ENCODE data around the gene ZFYVE27.
A peak's percentile ranks its signal among the peaks of the same experiment; 100 is the strongest.
"Not testable (repeated sequence)": the region's sequence is repeated elsewhere in the genome, so short reads cannot be mapped to it uniquely, and the experiment has no call there.

ZFYVE27 gene, protein sequence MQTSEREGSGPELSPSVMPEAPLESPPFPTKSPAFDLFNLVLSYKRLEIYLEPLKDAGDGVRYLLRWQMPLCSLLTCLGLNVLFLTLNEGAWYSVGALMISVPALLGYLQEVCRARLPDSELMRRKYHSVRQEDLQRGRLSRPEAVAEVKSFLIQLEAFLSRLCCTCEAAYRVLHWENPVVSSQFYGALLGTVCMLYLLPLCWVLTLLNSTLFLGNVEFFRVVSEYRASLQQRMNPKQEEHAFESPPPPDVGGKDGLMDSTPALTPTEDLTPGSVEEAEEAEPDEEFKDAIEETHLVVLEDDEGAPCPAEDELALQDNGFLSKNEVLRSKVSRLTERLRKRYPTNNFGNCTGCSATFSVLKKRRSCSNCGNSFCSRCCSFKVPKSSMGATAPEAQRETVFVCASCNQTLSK

DNA sequence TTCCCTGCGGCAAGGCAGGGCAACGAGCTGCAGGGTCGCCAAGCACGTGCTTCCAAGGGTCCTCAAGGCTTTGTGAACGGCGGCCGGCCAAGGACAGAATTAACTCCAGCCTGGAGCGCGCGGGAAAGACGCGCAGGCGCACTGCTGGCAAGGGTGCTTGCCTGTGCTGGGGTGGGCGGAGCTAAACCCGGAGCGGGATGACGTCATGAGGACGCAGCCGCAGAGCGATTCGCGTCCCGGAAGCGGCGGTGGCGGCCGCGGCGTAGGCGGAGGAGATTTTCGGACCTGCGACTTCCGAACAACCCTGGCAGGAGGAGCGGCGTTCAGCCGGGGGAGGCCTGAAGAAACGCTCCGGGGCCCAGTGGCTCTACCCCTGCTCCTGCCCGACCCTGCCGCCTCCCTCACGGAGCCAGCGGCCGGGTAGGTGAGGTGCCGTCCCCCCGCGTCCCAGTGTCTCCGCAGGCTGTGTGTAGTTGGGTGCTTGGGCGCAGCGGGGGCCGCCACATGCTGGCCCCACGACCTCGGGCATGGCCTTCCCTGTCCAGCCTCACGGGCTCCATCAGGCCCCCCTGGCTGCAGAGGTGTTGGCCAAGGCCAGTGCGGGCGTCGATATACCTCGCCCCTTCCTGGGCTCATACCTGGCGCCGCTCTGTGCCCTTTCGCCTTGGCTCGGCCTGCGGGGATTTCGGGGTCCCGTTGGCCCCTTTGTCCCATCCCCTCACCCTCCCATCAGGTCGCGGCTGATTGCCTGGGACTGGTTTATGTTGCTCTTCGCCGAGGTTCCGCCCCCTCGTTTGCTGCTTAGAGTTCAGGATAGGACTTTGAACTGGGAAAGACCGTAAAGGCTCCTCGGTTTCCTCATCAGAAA is at the start of gene ZFYVE27:
Gene ZFYVE27 (plus strand): TSS at position 227 of the 868 bp plus-strand sequence. CDS start 1,350 bp downstream, outside the sequence.
- peak; percentile 96 for DNase-seq (ENCODE audit: low spot score)

DNA sequence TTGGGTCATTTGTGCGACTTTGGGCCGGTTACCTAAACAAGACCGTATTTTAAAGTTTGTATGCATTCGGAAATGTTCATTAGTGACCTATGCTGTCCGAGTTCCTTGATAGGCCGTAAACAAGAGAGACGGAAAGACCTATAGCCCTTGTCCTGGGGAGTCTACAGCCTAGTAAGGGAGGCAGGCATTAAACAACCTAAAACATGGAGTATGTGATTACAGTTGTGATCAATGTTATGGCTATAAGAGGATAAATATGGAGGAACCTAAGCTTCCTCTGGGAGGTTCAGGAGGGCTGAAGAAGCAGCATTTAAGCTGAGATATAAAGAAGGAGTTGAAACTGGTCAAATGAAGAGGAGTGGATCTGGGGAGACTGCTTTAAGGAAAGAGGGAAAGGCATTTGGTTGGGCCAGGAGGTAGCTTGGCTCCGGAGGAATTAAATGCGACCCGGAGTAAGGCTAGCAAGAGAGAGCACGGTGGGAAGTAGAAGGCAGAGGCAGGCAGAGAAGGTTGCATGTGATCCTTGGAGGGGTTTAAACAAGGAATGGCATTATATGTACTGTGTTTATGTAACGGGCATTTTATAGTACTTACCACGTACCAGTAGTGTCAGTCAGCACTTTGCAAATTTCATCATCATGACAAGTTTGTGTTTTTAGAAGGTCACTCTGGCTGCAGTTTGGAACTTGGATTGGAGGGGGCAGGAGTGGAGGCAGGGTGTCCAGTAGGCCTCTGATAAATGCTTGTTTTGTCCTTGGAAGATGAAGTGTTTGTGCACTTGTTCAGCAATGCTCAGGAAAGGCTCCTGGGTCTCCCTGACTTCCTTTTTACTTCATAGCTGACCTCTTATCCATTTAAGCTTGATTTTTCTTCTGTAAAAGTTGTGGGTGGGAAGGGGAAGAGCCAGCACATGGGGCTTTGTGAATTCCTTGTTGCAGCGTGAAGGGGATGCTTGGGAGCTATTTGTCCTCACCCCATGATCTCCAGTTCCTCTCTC is 48.8 kb upstream of the ZFYVE27 start:
- no peak for DNase-seq (ENCODE audit: low spot score)

DNA sequence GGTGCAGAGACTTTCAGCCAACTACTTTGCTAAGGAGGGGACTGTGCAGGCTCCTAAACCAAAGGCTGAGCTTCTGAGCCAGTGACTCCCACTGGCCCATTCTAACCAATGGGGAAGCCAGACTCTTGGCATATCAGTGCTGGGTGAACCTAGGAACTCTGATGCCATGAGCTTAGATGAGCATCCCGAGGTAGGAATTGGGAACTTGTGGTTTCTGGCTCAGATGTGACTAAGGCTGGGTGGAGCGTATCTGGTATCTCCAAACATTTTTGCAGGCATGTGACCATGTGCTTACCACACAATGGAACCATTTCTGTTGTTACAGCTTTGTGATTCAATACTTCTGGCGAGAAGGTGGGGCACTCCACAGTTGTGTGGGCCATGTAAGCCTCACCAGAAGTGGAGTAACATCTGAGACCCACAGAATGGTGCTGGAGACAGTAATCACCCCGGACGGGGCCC is 47.3 kb upstream of the ZFYVE27 start:
- DNase-seq (ENCODE audit: low spot score) = no peak

DNA sequence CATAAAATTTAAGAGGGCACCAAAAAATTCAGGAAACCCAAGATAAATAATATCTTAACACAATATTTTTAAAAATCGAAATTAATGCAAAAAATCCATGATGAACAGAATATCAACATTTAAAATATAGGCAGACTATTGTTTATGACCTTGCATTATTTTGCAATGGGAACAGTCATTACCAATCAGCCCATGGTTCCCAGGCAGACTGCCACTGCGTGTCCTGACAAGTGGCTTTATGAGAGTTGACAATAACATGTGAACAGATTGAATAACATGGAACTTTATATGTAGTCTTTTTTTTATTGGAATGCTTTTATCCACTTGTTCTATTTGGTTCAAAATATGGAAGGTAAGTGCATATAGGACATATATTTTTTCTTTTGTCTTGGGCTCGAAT is 46.8 kb upstream of the ZFYVE27 start:
- DNase-seq (ENCODE audit: low spot score) = no peak

DNA sequence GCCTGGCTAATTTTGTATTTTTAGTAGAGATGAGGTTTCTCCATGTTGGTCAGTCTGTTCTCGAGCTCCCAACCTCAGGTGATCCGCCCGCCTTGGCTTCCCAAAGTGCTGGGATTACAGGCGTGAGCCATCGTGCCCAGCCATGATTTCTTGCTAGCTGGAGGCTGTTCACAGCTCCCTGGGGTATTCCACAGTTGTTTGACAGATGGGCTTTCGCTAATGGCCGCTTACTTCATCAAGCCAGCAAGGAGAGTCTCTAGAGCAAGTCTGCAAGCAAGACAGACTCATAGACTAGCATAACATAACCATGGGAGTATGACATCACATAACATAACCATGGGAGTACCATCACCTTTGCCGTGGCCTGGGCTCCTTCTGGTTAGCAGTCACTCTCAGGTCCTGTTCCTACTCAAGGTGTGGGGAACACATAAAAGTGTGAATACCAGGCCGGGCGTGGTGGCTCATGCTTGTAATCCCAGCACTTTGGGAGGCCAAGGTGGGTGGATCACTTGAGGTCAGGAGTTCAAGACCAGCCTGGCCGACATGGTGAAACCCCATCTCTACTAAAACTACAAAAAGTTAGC is 38.8 kb upstream of the ZFYVE27 start:
- not testable (repeated sequence) for DNase-seq (ENCODE audit: low spot score)

DNA sequence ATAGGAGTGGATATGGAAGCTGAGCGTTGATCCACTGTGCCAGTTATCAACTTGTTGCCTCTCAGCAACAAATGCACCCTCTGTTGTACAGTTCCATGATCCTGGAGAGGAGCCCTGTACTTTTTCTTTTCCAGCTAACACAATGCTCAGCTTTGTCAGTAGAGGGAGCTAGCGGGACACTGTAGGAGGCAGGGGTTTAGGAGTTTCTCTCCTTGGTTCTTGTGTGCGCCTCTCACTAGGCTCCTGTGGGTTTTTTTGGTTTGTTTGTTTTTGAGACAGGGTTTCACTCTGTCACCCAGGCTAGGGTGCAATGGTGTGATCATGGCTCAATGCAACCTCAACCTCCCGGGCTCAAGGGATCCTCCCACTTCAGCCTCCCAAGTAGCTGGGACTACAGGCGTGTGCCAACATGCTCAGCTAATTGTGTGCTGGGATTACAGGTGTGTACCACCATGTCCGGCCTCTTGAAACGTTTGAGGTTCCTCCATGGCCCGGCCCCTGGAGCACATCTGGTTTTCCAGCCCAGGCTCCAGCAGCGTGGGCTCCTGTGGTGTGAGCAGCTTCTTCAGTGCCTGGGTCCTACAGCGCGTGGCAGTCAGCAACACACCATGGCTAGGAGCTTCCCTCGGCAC is 35.4 kb upstream of the ZFYVE27 start:
- DNase-seq (ENCODE audit: low spot score) = peak; percentile 77

DNA sequence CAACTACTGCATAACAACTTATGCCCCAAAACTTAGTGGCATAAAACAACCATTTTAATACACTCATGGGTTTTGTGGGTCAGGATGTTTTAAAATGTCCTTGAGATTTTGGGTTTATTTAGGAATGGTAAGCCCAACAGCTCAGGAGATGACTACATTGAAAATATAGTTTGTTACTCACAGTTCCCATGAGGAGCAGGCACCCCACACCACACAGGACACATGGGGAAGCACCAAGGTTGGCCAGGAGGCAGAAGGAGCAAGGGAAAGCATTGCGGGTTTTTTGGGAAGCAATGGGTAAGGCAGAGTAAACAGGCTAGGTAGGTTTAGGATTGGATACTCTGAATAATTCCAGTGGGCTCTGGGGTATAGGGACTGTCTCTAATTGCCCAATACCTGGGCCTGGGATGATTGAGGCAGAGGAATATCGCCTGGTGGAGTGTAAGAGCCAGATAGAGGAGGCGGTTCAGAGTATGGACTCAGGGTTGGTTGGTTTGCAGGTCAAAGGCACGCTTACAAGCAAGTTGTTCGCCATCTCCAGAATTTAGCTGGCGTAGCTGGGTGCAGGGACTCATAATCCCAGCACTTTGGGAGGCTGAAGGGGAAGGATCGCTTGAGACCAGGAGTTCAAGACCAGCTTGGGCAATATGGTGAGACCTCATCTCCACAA is 33.4 kb upstream of the ZFYVE27 start:
- DNase-seq (ENCODE audit: low spot score) = no peak

DNA sequence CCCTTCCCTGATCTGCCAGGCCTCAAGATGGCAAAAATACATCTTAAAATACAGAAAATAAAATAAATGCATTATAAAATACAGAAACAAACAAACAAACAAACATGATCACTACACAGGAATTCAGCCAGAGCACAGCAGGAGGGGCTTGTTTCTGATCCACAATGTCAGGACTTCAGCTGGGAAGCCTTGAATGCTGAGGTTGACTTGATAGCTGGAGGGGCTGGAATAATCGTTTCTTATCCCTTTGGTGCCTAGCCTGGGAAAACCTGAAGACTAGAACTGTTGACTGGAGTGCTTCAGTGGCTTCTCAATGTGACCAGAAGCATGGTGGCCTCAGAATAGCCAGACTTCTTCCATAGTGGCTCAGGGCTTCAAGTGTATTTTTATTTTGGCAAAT is 32.6 kb upstream of the ZFYVE27 start:
- no peak for DNase-seq (ENCODE audit: low spot score)

DNA sequence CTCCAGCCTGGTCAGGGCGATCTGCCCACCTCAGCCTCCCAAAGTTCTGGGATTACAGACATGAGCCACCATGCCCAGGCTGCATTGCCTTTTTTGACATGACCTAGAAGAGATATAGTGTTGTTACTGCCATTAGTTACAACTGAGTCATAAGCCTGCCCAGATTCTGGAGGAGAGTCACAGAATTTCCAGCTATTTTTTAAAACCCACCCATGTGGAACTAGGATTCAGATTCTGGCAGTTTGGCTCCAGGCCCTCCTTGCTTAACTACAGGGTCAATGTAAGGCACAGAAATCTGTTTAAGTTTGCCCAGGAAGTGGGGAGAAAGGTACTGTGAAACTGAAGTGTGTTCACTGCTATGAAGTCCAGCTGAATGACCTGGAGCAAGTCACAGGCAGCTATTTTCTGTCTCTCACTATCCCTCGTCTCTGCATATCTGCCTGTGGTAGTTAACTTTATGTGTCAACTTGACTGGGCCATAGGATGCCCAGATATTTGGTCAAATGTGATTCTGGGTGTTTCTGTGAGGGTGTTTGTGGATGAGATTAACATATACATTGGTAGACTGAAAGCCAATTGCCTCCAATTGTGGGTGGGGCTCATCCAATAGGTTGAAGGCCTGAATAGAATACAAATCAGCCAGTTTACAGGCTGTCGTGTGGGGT is 31.8 kb upstream of the ZFYVE27 start:
- no peak for DNase-seq (ENCODE audit: low spot score)

DNA sequence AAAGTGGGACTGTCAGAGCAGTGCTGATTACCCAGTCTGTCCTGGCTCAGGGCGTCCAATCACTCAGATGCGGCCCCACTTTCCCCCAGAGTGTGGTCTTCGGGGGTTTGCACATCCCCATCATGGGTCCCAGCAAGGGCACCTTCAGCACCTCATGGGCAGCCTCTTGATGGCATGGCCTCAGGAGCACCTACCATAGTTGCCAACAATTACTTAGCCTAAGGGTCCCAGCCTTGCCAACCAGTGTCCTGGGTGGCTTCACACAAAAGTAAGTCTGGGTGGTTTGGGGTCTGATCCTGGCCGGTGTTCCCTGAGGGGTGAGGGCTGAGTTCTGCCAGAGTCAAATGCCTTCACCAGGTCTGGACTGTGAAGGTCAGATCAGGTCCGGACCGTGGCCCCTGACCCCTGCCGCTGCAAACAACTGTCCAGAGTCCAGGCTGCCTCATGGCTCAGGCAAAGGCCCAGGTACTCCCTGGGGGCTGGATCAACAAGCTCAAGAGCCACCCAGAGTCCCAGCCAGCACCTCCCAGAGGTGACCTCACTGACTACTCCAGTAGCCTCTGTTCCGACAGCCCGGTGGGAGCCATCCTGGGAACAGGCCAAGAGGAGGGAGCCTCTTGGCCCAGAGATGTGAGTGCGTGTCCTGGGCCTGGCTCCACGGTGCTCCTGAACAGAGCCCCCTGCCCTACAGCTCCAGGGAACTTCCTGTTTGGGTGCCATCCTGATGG is 29.6 kb upstream of the ZFYVE27 start:
- no peak for DNase-seq (ENCODE audit: low spot score)

DNA sequence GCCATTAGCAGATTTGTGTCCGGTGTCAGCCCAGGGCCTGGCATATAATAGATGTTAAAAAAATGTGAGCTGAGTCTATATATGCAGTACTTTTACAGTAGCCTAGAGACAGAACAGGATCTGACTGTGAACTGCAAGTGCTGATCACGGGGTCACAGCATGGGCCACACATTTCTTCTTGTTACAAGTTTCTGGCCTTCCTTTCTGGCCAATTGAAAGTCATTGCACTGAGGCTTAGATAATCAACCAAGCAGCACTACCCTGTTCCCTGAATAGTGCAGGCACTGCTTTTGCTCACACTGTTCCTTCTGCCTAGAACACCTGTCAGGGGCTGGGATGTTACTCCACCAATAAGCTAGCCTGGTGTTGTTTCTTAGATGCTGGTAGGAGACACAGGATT is 28.8 kb upstream of the ZFYVE27 start:
- DNase-seq (ENCODE audit: low spot score) = no peak

DNA sequence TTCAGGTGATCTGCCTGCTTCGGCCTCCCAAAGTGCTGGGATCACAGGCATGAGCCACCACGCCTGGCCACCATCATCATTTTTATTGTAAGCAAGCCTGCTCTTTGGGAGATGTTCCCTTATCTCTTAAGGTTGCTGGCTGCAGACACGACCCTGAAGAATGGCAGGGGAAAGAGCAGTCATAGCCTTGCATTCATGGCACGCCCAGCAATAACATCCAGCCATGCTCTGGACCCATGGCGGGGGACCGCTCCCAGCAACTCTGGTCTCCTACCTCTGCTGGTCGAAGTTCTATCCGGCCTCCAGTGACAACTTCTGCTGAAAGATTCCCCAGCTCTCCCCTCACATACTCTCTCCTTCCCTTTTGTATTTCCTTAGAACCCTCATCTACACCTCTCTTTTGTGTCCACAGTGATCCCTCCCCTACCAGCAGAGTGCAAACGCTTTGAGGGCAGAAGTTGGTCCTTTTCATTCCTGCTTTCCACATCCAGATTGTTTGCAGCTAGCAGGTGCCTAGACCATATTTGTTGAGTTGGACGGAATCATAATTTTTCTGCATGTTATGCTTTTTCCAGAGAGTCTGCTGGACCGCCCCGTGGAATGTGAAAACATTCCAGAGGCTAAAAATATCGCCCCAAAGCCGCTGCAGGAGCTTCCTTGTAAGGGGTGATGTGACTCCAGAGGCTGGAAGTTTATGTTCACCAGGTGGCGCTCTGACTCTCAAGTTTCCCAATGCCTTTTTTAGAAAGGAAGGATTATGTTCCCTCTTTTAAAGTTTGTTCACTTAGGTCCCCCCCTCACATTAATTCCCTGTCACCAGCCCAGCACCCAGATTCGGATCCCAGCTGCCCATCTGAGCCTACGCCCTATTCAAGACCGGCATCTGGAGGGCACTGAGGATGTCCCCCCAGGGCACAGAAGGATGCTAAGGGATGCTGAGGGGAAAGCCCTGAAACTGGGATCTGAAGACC is 27.7 kb upstream of the ZFYVE27 start:
- DNase-seq (ENCODE audit: low spot score) = peak; percentile 52

DNA sequence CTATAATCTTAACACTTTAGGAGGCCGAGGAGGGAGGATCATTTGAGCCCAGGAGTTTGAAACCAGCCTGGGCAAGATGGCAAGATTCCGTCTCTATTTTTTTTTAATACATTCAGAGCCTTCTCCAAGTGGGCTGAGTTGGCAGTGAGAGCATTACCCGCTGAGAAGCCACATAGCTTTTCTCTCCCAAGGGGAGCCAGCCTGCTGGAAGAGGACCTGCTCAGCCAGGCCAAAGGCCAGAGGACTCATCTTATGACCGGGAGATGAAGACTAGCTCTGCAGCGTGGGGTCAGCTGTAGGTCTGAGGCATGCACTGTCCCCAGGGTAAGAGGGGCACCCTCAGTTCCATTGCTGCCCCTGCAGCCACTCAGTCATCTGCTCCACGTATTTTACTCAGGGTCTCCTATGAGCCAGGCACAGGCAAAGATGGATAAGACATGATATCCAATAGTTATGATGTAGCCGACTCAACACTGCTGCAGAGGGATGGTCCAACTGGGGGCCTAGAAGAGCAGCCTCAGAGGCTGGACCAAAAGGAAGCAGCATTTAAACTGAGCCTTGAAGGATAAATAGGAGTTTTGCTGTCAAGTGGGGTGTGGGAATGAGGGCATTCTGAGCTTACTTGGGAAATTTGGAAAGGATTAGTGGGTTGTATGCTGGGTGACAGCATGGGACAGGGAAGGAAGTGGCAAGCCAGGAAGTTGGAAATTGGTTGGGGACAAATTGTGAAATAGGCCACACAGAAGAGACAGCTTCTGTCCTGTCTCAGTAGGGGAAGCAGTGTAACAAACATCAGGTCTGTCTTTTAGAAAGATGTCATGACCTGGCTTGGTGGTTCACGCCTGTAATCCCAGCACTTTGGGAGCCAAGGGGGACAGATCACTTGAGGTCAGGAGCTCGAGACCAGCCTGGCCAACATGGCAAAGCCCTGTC is 25.0 kb upstream of the ZFYVE27 start:
- no peak for DNase-seq (ENCODE audit: low spot score)

DNA sequence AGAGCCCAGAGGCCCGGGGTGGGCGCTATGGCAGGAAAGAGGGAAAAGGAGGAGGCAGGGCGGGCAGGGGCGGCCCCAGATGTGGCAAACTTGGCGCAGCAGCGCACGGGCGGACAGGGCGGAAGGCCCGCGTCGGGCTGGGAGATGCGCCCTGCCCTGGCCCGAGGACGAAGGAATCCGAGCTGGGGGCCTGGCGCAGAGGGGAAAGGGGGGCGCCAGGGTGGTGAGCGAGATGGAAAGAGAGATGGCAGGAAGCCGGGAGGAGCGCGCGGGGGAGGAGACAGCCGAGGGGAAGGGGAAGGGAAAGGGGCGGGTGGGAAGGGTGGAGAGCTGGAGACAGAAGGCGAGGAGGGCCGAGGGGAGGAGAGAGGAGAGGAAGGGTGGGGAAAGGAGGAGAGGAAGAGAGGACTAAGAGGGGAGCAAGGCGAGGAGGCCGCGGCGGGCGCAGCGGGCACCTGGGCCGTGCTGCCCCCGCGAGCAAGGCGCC is 23.5 kb upstream of the ZFYVE27 start, which contains the start of gene MARVELD1:
Gene MARVELD1 (plus strand): TSS at position 392 of the 487 bp plus-strand sequence. CDS start 147 bp downstream, outside the sequence.
- no peak for DNase-seq (ENCODE audit: low spot score)

DNA sequence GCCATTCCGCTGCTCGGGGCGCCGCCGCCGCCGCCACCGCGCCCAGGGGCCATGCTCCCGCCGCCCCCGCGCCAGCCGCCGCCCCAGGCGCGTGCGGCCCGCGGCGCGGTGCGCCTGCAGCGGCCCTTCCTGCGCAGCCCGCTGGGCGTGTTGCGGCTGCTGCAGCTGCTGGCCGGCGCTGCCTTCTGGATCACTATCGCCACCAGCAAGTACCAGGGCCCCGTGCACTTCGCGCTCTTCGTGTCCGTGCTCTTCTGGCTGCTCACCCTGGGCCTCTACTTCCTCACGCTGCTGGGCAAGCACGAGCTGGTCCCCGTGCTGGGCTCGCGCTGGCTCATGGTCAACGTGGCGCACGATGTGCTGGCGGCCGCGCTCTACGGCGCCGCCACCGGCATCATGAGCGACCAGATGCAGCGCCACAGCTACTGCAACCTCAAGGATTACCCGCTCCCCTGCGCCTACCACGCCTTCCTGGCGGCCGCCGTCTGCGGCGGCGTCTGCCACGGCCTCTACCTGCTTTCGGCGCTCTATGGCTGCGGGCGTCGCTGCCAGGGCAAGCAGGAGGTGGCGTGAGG is 23.0 kb upstream of the ZFYVE27 start:
- peak; percentile 46 for DNase-seq (ENCODE audit: low spot score)

Data from hematopoietic multipotent progenitor cell treated with erythropoietin and hydrocortisone succinate and interleukin-3 and kit ligand, for 17 days (in vitro differentiated cells).